BE2C (cell line): ENCODE results near the gene UBQLNL.

Experiments
- DNase-seq: peaks from one replicate; pipeline ENCODE4 v3.0.0-alpha.2; 2020
- H3K27me3 ChIP-seq: fragments of 250-450 bp; sonication (Bioruptor Pico); 2 replicates; pipeline ENCODE4 v1.5.1; 2020; ENCODE audit warnings: mild to moderate bottlenecking
- H3K36me3 ChIP-seq: fragments of 250-450 bp; sonication (Bioruptor Pico); 2 replicates; pipeline ENCODE4 v1.5.1; 2020; ENCODE audit warnings: mild to moderate bottlenecking
- H3K4me1 ChIP-seq: fragments of 250-450 bp; sonication (Bioruptor Pico); 2 replicates; pipeline ENCODE4 v1.5.1; 2020
- H3K4me3 ChIP-seq: 2 replicates; pipeline ENCODE4 v1.5.1; 2011; ENCODE audit warnings: low read depth, low read length
- H3K9me3 ChIP-seq: fragments of 250-450 bp; sonication (Bioruptor Pico); 2 replicates; pipeline ENCODE4 v1.5.1; 2020
- CTCF ChIP-seq: IDR thresholded peaks from 2 replicates; pipeline ENCODE4 v1.5.1; 2012; ENCODE audit warnings: mild to moderate bottlenecking, low read depth, low read length

UBQLNL gene

GRCh38 chr11:5467527-5467926, 49.0 kb downstream of the UBQLNL start:
- no peak overlapping the region for H3K4me3 ChIP-seq
- no peak for DNase-seq
- no peaks in the 10 kb centered on the region for H3K36me3 ChIP-seq
- no peaks in the 10 kb centered on the region for H3K9me3 ChIP-seq
- TF ChIP-seq CTCF: no peak
- no peaks in the 10 kb centered on the region for H3K4me1 ChIP-seq
- no peaks in the 10 kb centered on the region for H3K27me3 ChIP-seq
